Ecto neural progenitor cell (in vitro differentiated cells): ENCODE measurements around the gene STMND1.

ENCODE experiments used
- DNase-seq: peaks from one replicate; pipeline ENCODE4 v3.0.0-alpha.2; 2018; ENCODE audit warnings: low spot score

The STMND1 gene

GRCh38 chr6:17098538-17098937 is 3.3 kb upstream of the STMND1 start:
- no peak for DNase-seq

GRCh38 chr6:17099401-17100059 is 2.3 kb upstream of the STMND1 start:
- no peak for DNase-seq

- no peak for DNase-seq
Observed at GRCh38 chr6:17100806-17101205, 1.0 kb upstream of the STMND1 start.

- no peak for DNase-seq
Observed at GRCh38 chr6:17102258-17102870, 514 bp downstream of the STMND1 start.

GRCh38 chr6:17103715-17104114 is 1.9 kb downstream of the STMND1 start:
- DNase-seq, result no peak

GRCh38 chr6:17107863-17108262 is 6.0 kb downstream of the STMND1 start:
- no peak for DNase-seq

GRCh38 chr6:17115251-17116116 is 13.6 kb downstream of the STMND1 start:
- DNase-seq, result no peak

- no peak for DNase-seq
Observed at GRCh38 chr6:17116117-17116440, 14.2 kb downstream of the STMND1 start.

- DNase-seq, result no peak
Observed at GRCh38 chr6:17120019-17120418, 18.2 kb downstream of the STMND1 start.

GRCh38 chr6:17125407-17125806 is 23.6 kb downstream of the STMND1 start:
- DNase-seq, result no peak

- DNase-seq, result no peak
Observed at GRCh38 chr6:17130786-17131185, 28.9 kb downstream of the STMND1 start.

- DNase-seq, result no peak
Observed at GRCh38 chr6:17132967-17133366, 31.1 kb downstream of the STMND1 start.

GRCh38 chr6:17138033-17138432 is 36.2 kb downstream of the STMND1 start:
- DNase-seq, result no peak

GRCh38 chr6:17144016-17144415 is 42.2 kb downstream of the STMND1 start:
- no peak for DNase-seq

GRCh38 chr6:17149571-17149970 is 47.7 kb downstream of the STMND1 start:
- no peak for DNase-seq

GRCh38 chr6:17150096-17150495 is 48.2 kb downstream of the STMND1 start:
- no peak for DNase-seq

GRCh38 chr6:17151888-17152287 is 50.0 kb downstream of the STMND1 start:
- DNase-seq, result no peak

GRCh38 chr6:17152703-17153102 is 50.9 kb downstream of the STMND1 start:
- DNase-seq, result no peak

GRCh38 chr6:17156112-17156921 is 54.5 kb downstream of the STMND1 start:
- peak; percentile 56 for DNase-seq

- no peak for DNase-seq
Observed at GRCh38 chr6:17156966-17157365, 55.1 kb downstream of the STMND1 start.

- DNase-seq, result no peak
Observed at GRCh38 chr6:17157617-17158016, 55.8 kb downstream of the STMND1 start.

GRCh38 chr6:17159240-17159639 is 57.4 kb downstream of the STMND1 start:
- DNase-seq, result no peak
